Measurements from ENCODE around the gene ILK.

DNA sequence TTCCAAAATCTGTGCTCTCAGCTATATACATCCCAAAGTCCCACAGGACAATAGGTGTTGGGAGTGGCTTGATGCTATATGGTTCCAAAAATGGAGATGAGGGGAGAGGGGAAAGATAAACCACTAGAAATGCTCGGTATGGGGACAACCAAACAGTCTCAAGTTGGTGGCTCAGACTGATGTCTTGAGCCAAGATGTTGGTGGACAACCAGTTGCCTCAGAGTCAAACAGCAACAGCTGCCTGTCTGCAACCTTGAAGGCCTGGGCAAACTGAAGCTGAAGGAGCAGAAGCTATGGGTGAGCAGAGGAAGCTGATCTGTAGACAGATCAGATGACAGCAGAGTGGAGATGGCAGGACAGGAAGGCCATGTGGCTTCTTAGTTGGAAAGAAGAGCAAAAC is 4.1 kb upstream of the ILK start:
- TF ChIP-seq, protein P1, sequence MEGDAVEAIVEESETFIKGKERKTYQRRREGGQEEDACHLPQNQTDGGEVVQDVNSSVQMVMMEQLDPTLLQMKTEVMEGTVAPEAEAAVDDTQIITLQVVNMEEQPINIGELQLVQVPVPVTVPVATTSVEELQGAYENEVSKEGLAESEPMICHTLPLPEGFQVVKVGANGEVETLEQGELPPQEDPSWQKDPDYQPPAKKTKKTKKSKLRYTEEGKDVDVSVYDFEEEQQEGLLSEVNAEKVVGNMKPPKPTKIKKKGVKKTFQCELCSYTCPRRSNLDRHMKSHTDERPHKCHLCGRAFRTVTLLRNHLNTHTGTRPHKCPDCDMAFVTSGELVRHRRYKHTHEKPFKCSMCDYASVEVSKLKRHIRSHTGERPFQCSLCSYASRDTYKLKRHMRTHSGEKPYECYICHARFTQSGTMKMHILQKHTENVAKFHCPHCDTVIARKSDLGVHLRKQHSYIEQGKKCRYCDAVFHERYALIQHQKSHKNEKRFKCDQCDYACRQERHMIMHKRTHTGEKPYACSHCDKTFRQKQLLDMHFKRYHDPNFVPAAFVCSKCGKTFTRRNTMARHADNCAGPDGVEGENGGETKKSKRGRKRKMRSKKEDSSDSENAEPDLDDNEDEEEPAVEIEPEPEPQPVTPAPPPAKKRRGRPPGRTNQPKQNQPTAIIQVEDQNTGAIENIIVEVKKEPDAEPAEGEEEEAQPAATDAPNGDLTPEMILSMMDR (IDR thresholded peaks at IDR 0.05; ENCODE audit: extremely low read depth in 1 of 2, insufficient read depth in 1 of 2, low read depth in 1 of 2, low read length in 2 of 2) = no peak
- TF ChIP-seq POLR2A (IDR thresholded peaks at IDR 0.05; ENCODE audit: low read depth, low read length) (no peak), EZH2 (IDR thresholded peaks at IDR 0.05; ENCODE audit: borderline replicate concordance, low read depth, low read length, severe bottlenecking) (no peak), POLR2AphosphoS5 (IDR thresholded peaks at IDR 0.05; ENCODE audit: insufficient read depth, low read depth, low read length) (no peak), JUN (IDR thresholded peaks at IDR 0.05; ENCODE audit: borderline replicate concordance, insufficient read depth, insufficient read length, low read depth) (no peak), MYC (IDR thresholded peaks at IDR 0.05; ENCODE audit: low read depth, low read length) (no peak)
- TF ChIP-seq, protein P2, sequence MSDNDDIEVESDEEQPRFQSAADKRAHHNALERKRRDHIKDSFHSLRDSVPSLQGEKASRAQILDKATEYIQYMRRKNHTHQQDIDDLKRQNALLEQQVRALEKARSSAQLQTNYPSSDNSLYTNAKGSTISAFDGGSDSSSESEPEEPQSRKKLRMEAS (IDR thresholded peaks at IDR 0.05; ENCODE audit: insufficient read depth, insufficient read length) = no peak

Data from endothelial cell of umbilical vein (primary cell).